GM12878 (cell line): ENCODE data around the gene PITPNC1.

Source experiments
- CTCF ChIP-seq, 3 experiments: IDR thresholded peaks in 2 of 3; conservative IDR thresholded peaks in 1 of 3; 2 replicates each; pipeline ENCODE4 v1.5.1; 2011; ENCODE audit warnings: low read depth in 3 of 3, low read length in 3 of 3, mild to moderate bottlenecking in 3 of 3, control low read depth in 2 of 3, moderate library complexity in 2 of 3, inconsistent platforms in 1 of 3, mixed read lengths in 1 of 3; ENCODE audit not compliant: control insufficient read depth in 2 of 3, insufficient read depth in 1 of 3; ENCODE audit errors: extremely low read depth in 1 of 3
- EZH2 ChIP-seq: IDR thresholded peaks from 2 replicates; pipeline ENCODE4 v1.6.1; 2012; ENCODE audit warnings: low read depth, mild to moderate bottlenecking, control low read depth, inconsistent platforms, low read length, borderline replicate concordance; ENCODE audit not compliant: control insufficient read depth
- HDAC6 ChIP-seq: fragments of 200-600 bp; sonication (generic); IDR thresholded peaks from one replicate; pipeline ENCODE4 v1.8.0; 2017; ENCODE audit warnings: antibody characterized with exemption; ENCODE audit not compliant: unreplicated experiment
- MEF2B ChIP-seq: fragments of 450-650 bp; IDR thresholded peaks from 2 replicates; pipeline ENCODE4 v1.6.1; 2018; ENCODE audit warnings: mild to moderate bottlenecking, moderate library complexity; ENCODE audit not compliant: partially characterized antibody, poor library complexity, severe bottlenecking
- MYC ChIP-seq: IDR thresholded peaks from 2 replicates; pipeline ENCODE4 v1.6.1; 2011; ENCODE audit warnings: mild to moderate bottlenecking, low read length, moderate library complexity, inconsistent platforms; ENCODE audit not compliant: insufficient read depth, insufficient replicate concordance, insufficient read length, severe bottlenecking
- POLR2A ChIP-seq: IDR thresholded peaks from 2 replicates; pipeline ENCODE4 v1.6.1; 2011; ENCODE audit warnings: low read depth, mild to moderate bottlenecking, low read length
- RFX5 ChIP-seq: IDR thresholded peaks from 2 replicates; pipeline ENCODE4 v1.6.1; 2011; ENCODE audit warnings: low read depth, low read length, improper control_type of control experiment
- SIN3A ChIP-seq: IDR thresholded peaks from 2 replicates; pipeline ENCODE4 v1.6.1; 2012; ENCODE audit warnings: low read depth, low read length, improper control_type of control experiment
- TAF1 ChIP-seq: IDR thresholded peaks from 2 replicates; pipeline ENCODE4 v1.6.1; 2011; ENCODE audit warnings: mild to moderate bottlenecking, low read depth, low read length, borderline replicate concordance
- TARDBP ChIP-seq: IDR thresholded peaks from 2 replicates; pipeline ENCODE4 v1.6.1; 2016; ENCODE audit warnings: borderline replicate concordance
- TCF3 ChIP-seq: IDR thresholded peaks from 2 replicates; pipeline ENCODE4 v1.6.1; 2012; ENCODE audit warnings: low read depth, mild to moderate bottlenecking, low read length, borderline replicate concordance; ENCODE audit not compliant: insufficient read depth
- ZNF592 ChIP-seq: fragments of 450-650 bp; IDR thresholded peaks from 2 replicates; pipeline ENCODE4 v1.6.1; 2017; ENCODE audit warnings: mild to moderate bottlenecking, moderate library complexity
- ZZZ3 ChIP-seq: IDR thresholded peaks from 2 replicates; pipeline ENCODE4 v1.6.1; 2011; ENCODE audit warnings: low read depth; ENCODE audit not compliant: control insufficient read depth, insufficient read length
- TF ChIP-seq, protein P1 (sequence below): IDR thresholded peaks from 2 replicates; pipeline ENCODE4 v1.6.1; 2011; ENCODE audit warnings: low read depth, low read length, improper control_type of control experiment, borderline replicate concordance

DNA sequence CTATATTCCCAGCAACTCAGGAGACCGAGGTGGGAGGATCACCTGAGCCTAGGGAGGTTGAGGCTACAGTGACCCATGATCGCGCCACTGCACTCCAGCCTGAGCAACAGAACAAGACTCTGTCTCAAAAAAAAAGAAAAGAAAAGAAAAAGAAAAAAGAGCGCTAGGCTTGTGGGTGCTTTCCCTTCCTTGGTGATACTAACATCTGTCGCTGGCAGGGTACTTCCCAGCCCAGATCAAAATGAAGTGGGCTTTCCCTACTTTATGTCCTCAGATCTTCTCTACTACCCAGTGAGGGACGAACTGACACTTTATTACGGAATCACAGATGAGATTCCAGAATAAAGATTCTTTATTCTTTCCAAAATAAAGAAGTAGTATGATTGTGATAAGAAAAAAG, 236.9 kb downstream of the PITPNC1 start:
- TF ChIP-seq TAF1 = no peak
- TF ChIP-seq ZNF592 = no peak
- no peak for TF ChIP-seq EZH2
- no peak for TF ChIP-seq ZZZ3
- TF ChIP-seq, protein P1, sequence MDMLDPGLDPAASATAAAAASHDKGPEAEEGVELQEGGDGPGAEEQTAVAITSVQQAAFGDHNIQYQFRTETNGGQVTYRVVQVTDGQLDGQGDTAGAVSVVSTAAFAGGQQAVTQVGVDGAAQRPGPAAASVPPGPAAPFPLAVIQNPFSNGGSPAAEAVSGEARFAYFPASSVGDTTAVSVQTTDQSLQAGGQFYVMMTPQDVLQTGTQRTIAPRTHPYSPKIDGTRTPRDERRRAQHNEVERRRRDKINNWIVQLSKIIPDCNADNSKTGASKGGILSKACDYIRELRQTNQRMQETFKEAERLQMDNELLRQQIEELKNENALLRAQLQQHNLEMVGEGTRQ = no peak
- TF ChIP-seq CTCF (IDR thresholded peaks at IDR 0.05 in 2 of 3, conservative IDR thresholded peaks at IDR 0.05 in 1 of 3; ENCODE audit: control insufficient read depth in 2 of 3, extremely low read depth in 1 of 3, insufficient read depth in 1 of 3, low read depth in 3 of 3, low read length in 3 of 3) = no peak
- no peak for TF ChIP-seq POLR2A
- no peak for TF ChIP-seq SIN3A
- TF ChIP-seq MYC = no peak
- TF ChIP-seq RFX5 = no peak
- no peak for TF ChIP-seq HDAC6
- no peak for TF ChIP-seq TCF3
- TF ChIP-seq TARDBP = no peak
- TF ChIP-seq MEF2B = no peak
